DMS114 treated with DMSO at 0.1 percent for 48 hours (cell line): ENCODE measurements around the gene ATP5PO.

Experiments
- DNase-seq: peaks from one replicate; lab custom pipeline; 2025; ENCODE audit not compliant: unreplicated experiment; lab: John Stamatoyannopoulos, UW

The ATP5PO gene

GRCh38 chr21:33901412-33902288, 14.0 kb downstream of the ATP5PO start:
- peak; percentile 31 for DNase-seq

GRCh38 chr21:33899199-33899598, 16.4 kb downstream of the ATP5PO start:
- no peak for DNase-seq

GRCh38 chr21:33898586-33898985, 17.0 kb downstream of the ATP5PO start:
- no peak for DNase-seq

GRCh38 chr21:33897739-33898138, 17.9 kb downstream of the ATP5PO start:
- DNase-seq = no peak

- DNase-seq = no peak
Measured at GRCh38 chr21:33897098-33897497, 18.5 kb downstream of the ATP5PO start.

GRCh38 chr21:33896691-33897090, 18.9 kb downstream of the ATP5PO start:
- no peak for DNase-seq

GRCh38 chr21:33895356-33895755, 20.2 kb downstream of the ATP5PO start:
- DNase-seq = no peak

GRCh38 chr21:33894736-33895288, 20.8 kb downstream of the ATP5PO start:
- DNase-seq = peak; percentile 68

- DNase-seq = no peak
Measured at GRCh38 chr21:33893917-33894316, 21.7 kb downstream of the ATP5PO start.

- DNase-seq = no peak
Measured at GRCh38 chr21:33892853-33893252, 22.8 kb downstream of the ATP5PO start.

- no peak for DNase-seq
Measured at GRCh38 chr21:33890187-33890586, 25.4 kb downstream of the ATP5PO start.

GRCh38 chr21:33886321-33886720, 29.3 kb downstream of the ATP5PO start:
- DNase-seq = no peak

GRCh38 chr21:33885172-33885514, 30.5 kb downstream of the ATP5PO start:
- DNase-seq = no peak

GRCh38 chr21:33884376-33885171, 31.0 kb downstream of the ATP5PO start:
- no peak for DNase-seq

- DNase-seq = no peak
Measured at GRCh38 chr21:33883118-33883517, 32.5 kb downstream of the ATP5PO start.

GRCh38 chr21:33881689-33882440, 33.7 kb downstream of the ATP5PO start:
- no peak for DNase-seq

- no peak for DNase-seq
Measured at GRCh38 chr21:33880626-33881025, 35.0 kb downstream of the ATP5PO start.

GRCh38 chr21:33878824-33879223, 36.8 kb downstream of the ATP5PO start:
- no peak for DNase-seq

- no peak for DNase-seq
Measured at GRCh38 chr21:33875026-33875695, 40.4 kb downstream of the ATP5PO start.

- no peak for DNase-seq
Measured at GRCh38 chr21:33874161-33874560, 41.4 kb downstream of the ATP5PO start.
